SK-N-SH (cell line): Measurements from ENCODE around the gene IGDCC3. TPM values are rescaled to one million over a fixed set of nuclear protein-coding genes. Genes with fewer than 3 reads are reported as not detected.

ENCODE experiments used
- CTCF ChIA-PET: fragments of 300-600, 350-600 bp; formaldehyde crosslinking; extraction: SDS; loops from one replicate; lab custom pipeline; 2021; lab: Yijun Ruan, JAX
- POLR2A ChIA-PET: fragments of 350-600 bp; sonication (Branson Sonifier 250); formaldehyde crosslinking; extraction: SDS; loops from one replicate; lab custom pipeline; 2020; ENCODE audit warnings: antibody characterized with exemption, inconsistent platforms; lab: Yijun Ruan, JAX
- DNase-seq: peaks from one replicate; pipeline ENCODE4 v3.0.0; 2012
- H2AFZ ChIP-seq: fragments of 200-600 bp; sonication (generic); 2 replicates; pipeline ENCODE4 v1.8.1; 2016; ENCODE audit warnings: antibody characterized with exemption, mild to moderate bottlenecking, low read depth
- H3F3A ChIP-seq: fragments of 200-600 bp; sonication (generic); replicated peaks from 2 replicates; pipeline ENCODE3; 2016; ENCODE audit warnings: antibody characterized with exemption, mild to moderate bottlenecking; ENCODE audit not compliant: insufficient read depth
- H3K27ac ChIP-seq, 2 experiments: fragments of 200-500 bp in 1 of 2; fragments of 200-600 bp in 1 of 2; sonication (Bioruptor generic) in 1 of 2; sonication (generic), shearing (Covaris generic) in 1 of 2; 2 replicates each; pipeline versions ENCODE4 v1.5.1 to v1.6.1; 2014 to 2016; ENCODE audit warnings: low read depth in 2 of 2, inconsistent platforms in 1 of 2, low read length in 1 of 2, mild to moderate bottlenecking in 1 of 2, mixed read lengths in 1 of 2
- H3K27me3 ChIP-seq: fragments of 200-600 bp; sonication (generic), shearing (Covaris generic); 2 replicates; pipeline ENCODE4 v1.6.1; 2016; ENCODE audit warnings: mixed run types; ENCODE audit not compliant: insufficient read depth
- H3K36me3 ChIP-seq, 2 experiments: fragments of 200-500 bp in 1 of 2; fragments of 200-600 bp in 1 of 2; sonication (Bioruptor generic) in 1 of 2; sonication (generic) in 1 of 2; replicated peaks in 1 of 2; 2 replicates each; pipeline versions ENCODE3 to v1.5.1; 2014 to 2016; ENCODE audit warnings: low read length in 1 of 2, mild to moderate bottlenecking in 1 of 2; ENCODE audit not compliant: insufficient read depth in 2 of 2, control insufficient read depth in 1 of 2
- H3K4me1 ChIP-seq, 2 experiments: fragments of 200-500 bp in 1 of 2; fragments of 200-600 bp in 1 of 2; sonication (Bioruptor generic) in 1 of 2; sonication (generic), shearing (Covaris generic) in 1 of 2; 2 replicates each; pipeline versions ENCODE4 v1.5.1 to v1.6.1; 2014 to 2016; ENCODE audit warnings: low read depth in 1 of 2, low read length in 1 of 2, mixed run types in 1 of 2; ENCODE audit not compliant: insufficient read depth in 2 of 2, control insufficient read depth in 1 of 2
- H3K4me2 ChIP-seq: fragments of 200-600 bp; sonication (generic), shearing (Covaris generic); 2 replicates; pipeline ENCODE4 v1.6.1; 2017; ENCODE audit warnings: mixed run types
- H3K4me3 ChIP-seq, 2 experiments: fragments of 200-500 bp in 1 of 2; fragments of 200-600 bp in 1 of 2; sonication (Bioruptor generic) in 1 of 2; sonication (generic), shearing (Covaris generic) in 1 of 2; 2 replicates each; pipeline versions ENCODE4 v1.5.1 to v1.8.1; 2014 to 2016; ENCODE audit warnings: low read depth in 2 of 2, inconsistent platforms in 1 of 2, low read length in 1 of 2, mild to moderate bottlenecking in 1 of 2, mixed read lengths in 1 of 2, moderate library complexity in 1 of 2
- H3K79me2 ChIP-seq: fragments of 200-600 bp; sonication (generic); 2 replicates; pipeline ENCODE4 v1.8.1; 2017; ENCODE audit warnings: mild to moderate bottlenecking; ENCODE audit not compliant: insufficient read depth
- H3K9ac ChIP-seq: fragments of 200-600 bp; sonication (generic); 2 replicates; pipeline ENCODE4 v1.6.1; 2017; ENCODE audit warnings: mixed run types
- H3K9me2 ChIP-seq: fragments of 200-600 bp; sonication (generic); 2 replicates; pipeline ENCODE4 v1.6.1; 2017; ENCODE audit warnings: mixed run types
- H3K9me3 ChIP-seq: fragments of 200-600 bp; sonication (generic); 2 replicates; pipeline ENCODE4 v1.6.1; 2017; ENCODE audit warnings: mixed run types, mild to moderate bottlenecking, moderate library complexity
- H4K20me1 ChIP-seq: fragments of 200-600 bp; sonication (generic); 2 replicates; pipeline ENCODE4 v1.6.1; 2017; ENCODE audit warnings: mild to moderate bottlenecking, mixed run types; ENCODE audit not compliant: insufficient read depth
- ELF1 ChIP-seq: IDR thresholded peaks from 2 replicates; pipeline ENCODE4 v1.4.0; 2012
- EP300 ChIP-seq, 2 experiments: IDR thresholded peaks; 2 replicates each; pipeline versions ENCODE4 v1.4.0 to v1.6.1; 2012; ENCODE audit warnings: borderline replicate concordance in 1 of 2, low read depth in 1 of 2, low read length in 1 of 2
- EZH2phosphoT487 ChIP-seq: fragments of 200-600 bp; sonication (generic); IDR thresholded peaks from 2 replicates; pipeline ENCODE4 v1.6.1; 2017; ENCODE audit warnings: low read depth, mixed run types, mild to moderate bottlenecking, antibody characterized with exemption, moderate library complexity, borderline replicate concordance
- FOSL2 ChIP-seq: IDR thresholded peaks from 2 replicates; pipeline ENCODE4 v1.4.0; 2012; ENCODE audit warnings: low read depth, mild to moderate bottlenecking, moderate library complexity, borderline replicate concordance
- FOXJ3 ChIP-seq: sonication (generic); formaldehyde crosslinking; IDR thresholded peaks from 2 replicates; pipeline ENCODE4 v1.5.1; 2020; ENCODE audit warnings: mild to moderate bottlenecking, missing genetic modification reagents
- FOXM1 ChIP-seq: IDR thresholded peaks from 2 replicates; pipeline ENCODE4 v1.4.0; 2012; ENCODE audit warnings: low read depth, mild to moderate bottlenecking
- GABPA ChIP-seq: IDR thresholded peaks from 2 replicates; pipeline ENCODE4 v1.4.0; 2012; ENCODE audit warnings: low read depth, mild to moderate bottlenecking
- JUND ChIP-seq: IDR thresholded peaks from 2 replicates; pipeline ENCODE4 v1.4.0; 2012
- MEF2A ChIP-seq: IDR thresholded peaks from 2 replicates; pipeline ENCODE4 v1.4.0; 2012; ENCODE audit warnings: low read depth, borderline replicate concordance
- MXI1 ChIP-seq: IDR thresholded peaks from 2 replicates; pipeline ENCODE4 v1.6.1; 2012; ENCODE audit warnings: mild to moderate bottlenecking, low read depth, low read length, improper control_type of control experiment
- NFIC ChIP-seq: IDR thresholded peaks from 2 replicates; pipeline ENCODE4 v1.4.0; 2012; ENCODE audit warnings: borderline replicate concordance
- RAD21 ChIP-seq: IDR thresholded peaks from 2 replicates; pipeline ENCODE4 v1.6.1; 2012; ENCODE audit warnings: mild to moderate bottlenecking, low read length
- SIN3A ChIP-seq: IDR thresholded peaks from 2 replicates; pipeline ENCODE4 v1.6.1; 2012; ENCODE audit warnings: low read depth, mild to moderate bottlenecking, low read length, moderate library complexity, borderline replicate concordance
- SMC3 ChIP-seq: IDR thresholded peaks from 2 replicates; pipeline ENCODE4 v1.6.1; 2012; ENCODE audit warnings: low read depth, low read length, improper control_type of control experiment
- TAF1 ChIP-seq: IDR thresholded peaks from 2 replicates; pipeline ENCODE4 v1.6.1; 2012; ENCODE audit warnings: low read depth, mild to moderate bottlenecking, low read length, moderate library complexity, borderline replicate concordance
- TCF12 ChIP-seq: IDR thresholded peaks from 2 replicates; pipeline ENCODE4 v1.4.0; 2012
- TEAD4 ChIP-seq: IDR thresholded peaks from 2 replicates; pipeline ENCODE4 v1.4.0; 2012; ENCODE audit warnings: mild to moderate bottlenecking, borderline replicate concordance; ENCODE audit not compliant: insufficient read depth
- WGBS: methylation state at CpG from one replicate; pipeline ENCODE4 v1.1.6; 2017; ENCODE audit warnings: low lambda C conversion rate; 5-methylcytosine and 5-hydroxymethylcytosine counted together
- polyA plus RNA-seq, 3 experiments: library from polyadenylated mRNA; depleted of rRNA; stranded (reverse); fragments of >200 nt; gene quantifications; 2 replicates each; pipeline ENCODE4 v1.2.3, GENCODE V29; 2012
- TF ChIP-seq, protein P1 (sequence below): fragments of 150-350 bp; IDR thresholded peaks from 2 replicates; pipeline ENCODE4 v1.6.1; 2016; ENCODE audit warnings: mild to moderate bottlenecking, low read depth, low read length
- TF ChIP-seq, protein P2 (sequence below): IDR thresholded peaks from 2 replicates; pipeline ENCODE4 v1.4.0; 2012; ENCODE audit warnings: low read depth
- TF ChIP-seq, protein P3 (sequence below): IDR thresholded peaks from 2 replicates; pipeline ENCODE4 v1.6.1; 2012; ENCODE audit warnings: mild to moderate bottlenecking, low read depth, low read length, moderate library complexity
- TF ChIP-seq, protein P4 (sequence below): IDR thresholded peaks from 2 replicates; pipeline ENCODE4 v1.4.0; 2012; ENCODE audit warnings: low read depth, borderline replicate concordance

IGDCC3 gene
- polyA plus RNA-seq, 1 of the 3 experiments (the other 2 are of a cell fraction), result 0.43 TPM

DNA sequence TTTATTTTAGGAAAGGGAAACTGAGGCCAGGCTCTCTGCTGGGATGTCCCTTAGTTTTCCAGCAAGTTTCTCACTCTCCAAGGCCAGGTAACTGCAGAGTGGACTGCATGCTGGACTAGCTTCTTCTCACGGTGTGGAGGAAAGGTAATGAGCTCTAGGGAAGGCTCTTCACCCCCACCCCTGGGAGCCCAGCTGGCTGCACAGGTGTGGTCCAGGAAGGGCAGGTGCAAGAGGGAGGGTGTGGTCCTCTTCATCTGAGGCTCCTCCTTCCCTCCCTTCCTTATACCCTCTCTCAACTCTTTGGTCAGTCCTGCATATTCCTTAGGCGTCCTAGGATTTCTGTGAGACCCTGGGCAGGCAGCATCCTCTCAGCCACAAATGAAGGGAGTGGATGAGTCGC is 39.4 kb downstream of the IGDCC3 start:
- peak; percentile 8 for DNase-seq
- CTCF ChIA-PET, result interaction anchor here (1.3 to 7.7 kb wide), 5 partner anchors 9 to 62 kb away, joined by 3 to 57 read pairs (median 5); no protein-coding TSS in a partner anchor

DNA sequence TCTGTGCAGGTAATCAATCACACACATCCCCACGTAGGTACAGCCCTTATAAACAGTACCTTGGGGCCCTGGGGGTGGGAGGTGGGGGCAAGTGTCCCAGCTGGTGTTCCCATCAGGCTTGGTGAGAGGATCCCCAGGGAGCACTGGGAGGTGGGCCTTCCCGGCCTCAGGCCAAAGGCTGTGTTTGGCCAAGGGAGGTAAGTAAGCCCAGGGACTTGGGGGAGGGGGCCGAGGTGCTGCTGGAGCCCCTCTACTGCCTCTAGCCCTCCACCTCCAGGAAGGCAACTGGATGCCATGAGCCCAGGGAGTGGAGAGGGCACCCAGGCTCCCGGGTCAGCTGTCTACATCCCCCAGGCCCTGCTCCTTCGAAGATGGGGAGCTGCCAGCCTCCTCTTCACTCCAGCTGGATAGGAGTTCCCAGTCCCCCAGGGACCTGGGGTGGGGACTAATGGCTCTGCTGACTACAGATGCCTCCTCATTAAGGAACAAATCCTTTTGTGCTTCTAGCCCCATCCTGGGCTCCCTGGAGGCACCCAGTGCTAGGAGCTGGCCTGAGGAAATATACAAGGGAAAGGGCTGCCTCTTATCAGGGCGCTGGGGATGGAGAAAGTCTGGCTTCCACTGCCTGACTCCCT is 40.2 kb downstream of the IGDCC3 start:
- TF ChIP-seq, protein P1, sequence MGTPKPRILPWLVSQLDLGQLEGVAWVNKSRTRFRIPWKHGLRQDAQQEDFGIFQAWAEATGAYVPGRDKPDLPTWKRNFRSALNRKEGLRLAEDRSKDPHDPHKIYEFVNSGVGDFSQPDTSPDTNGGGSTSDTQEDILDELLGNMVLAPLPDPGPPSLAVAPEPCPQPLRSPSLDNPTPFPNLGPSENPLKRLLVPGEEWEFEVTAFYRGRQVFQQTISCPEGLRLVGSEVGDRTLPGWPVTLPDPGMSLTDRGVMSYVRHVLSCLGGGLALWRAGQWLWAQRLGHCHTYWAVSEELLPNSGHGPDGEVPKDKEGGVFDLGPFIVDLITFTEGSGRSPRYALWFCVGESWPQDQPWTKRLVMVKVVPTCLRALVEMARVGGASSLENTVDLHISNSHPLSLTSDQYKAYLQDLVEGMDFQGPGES, result no peak
- TF ChIP-seq GABPA (no peak), EZH2phosphoT487 (no peak), ELF1 (no peak), SMC3 (no peak), MXI1 (no peak), FOXM1 (no peak), NFIC (no peak), FOXJ3 (no peak), MEF2A (no peak), FOSL2 (no peak), SIN3A (no peak), JUND (no peak), TCF12 (no peak), RAD21 (no peak), TAF1 (no peak), TEAD4 (no peak)
- TF ChIP-seq, protein P2, sequence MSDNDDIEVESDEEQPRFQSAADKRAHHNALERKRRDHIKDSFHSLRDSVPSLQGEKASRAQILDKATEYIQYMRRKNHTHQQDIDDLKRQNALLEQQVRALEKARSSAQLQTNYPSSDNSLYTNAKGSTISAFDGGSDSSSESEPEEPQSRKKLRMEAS, result no peak
- TF ChIP-seq, protein P3, sequence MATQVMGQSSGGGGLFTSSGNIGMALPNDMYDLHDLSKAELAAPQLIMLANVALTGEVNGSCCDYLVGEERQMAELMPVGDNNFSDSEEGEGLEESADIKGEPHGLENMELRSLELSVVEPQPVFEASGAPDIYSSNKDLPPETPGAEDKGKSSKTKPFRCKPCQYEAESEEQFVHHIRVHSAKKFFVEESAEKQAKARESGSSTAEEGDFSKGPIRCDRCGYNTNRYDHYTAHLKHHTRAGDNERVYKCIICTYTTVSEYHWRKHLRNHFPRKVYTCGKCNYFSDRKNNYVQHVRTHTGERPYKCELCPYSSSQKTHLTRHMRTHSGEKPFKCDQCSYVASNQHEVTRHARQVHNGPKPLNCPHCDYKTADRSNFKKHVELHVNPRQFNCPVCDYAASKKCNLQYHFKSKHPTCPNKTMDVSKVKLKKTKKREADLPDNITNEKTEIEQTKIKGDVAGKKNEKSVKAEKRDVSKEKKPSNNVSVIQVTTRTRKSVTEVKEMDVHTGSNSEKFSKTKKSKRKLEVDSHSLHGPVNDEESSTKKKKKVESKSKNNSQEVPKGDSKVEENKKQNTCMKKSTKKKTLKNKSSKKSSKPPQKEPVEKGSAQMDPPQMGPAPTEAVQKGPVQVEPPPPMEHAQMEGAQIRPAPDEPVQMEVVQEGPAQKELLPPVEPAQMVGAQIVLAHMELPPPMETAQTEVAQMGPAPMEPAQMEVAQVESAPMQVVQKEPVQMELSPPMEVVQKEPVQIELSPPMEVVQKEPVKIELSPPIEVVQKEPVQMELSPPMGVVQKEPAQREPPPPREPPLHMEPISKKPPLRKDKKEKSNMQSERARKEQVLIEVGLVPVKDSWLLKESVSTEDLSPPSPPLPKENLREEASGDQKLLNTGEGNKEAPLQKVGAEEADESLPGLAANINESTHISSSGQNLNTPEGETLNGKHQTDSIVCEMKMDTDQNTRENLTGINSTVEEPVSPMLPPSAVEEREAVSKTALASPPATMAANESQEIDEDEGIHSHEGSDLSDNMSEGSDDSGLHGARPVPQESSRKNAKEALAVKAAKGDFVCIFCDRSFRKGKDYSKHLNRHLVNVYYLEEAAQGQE, result no peak
- TF ChIP-seq, protein P4, sequence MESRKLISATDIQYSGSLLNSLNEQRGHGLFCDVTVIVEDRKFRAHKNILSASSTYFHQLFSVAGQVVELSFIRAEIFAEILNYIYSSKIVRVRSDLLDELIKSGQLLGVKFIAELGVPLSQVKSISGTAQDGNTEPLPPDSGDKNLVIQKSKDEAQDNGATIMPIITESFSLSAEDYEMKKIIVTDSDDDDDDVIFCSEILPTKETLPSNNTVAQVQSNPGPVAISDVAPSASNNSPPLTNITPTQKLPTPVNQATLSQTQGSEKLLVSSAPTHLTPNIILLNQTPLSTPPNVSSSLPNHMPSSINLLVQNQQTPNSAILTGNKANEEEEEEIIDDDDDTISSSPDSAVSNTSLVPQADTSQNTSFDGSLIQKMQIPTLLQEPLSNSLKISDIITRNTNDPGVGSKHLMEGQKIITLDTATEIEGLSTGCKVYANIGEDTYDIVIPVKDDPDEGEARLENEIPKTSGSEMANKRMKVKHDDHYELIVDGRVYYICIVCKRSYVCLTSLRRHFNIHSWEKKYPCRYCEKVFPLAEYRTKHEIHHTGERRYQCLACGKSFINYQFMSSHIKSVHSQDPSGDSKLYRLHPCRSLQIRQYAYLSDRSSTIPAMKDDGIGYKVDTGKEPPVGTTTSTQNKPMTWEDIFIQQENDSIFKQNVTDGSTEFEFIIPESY, result no peak
- Histone ChIP-seq H3F3A (no peaks in the 10 kb centered on the region), H3K27me3 (no peaks in the 10 kb centered on the region), H4K20me1 (no peaks in the 10 kb centered on the region), H3K4me3 (no peak overlapping the region), H3K9ac (no peak overlapping the region), H3K9me3 (no peaks in the 10 kb centered on the region), H3K79me2 (no peaks in the 10 kb centered on the region), H3K27ac (no peak overlapping the region), H3K4me2 (no peak overlapping the region), H2AFZ (no peak overlapping the region), H3K4me1 (peaks cover 0 to 44% of the 10 kb centered on the region in 2 experiments; a peak in 1 of 4 replicates), H3K9me2 (no peaks in the 10 kb centered on the region), H3K36me3 (no peaks in the 10 kb centered on the region)
- ChIA-PET CTCF (interaction anchor here (1.0 to 7.7 kb wide), 4 partner anchors 9 to 48 kb away, joined by 3 to 57 read pairs (median 4); no protein-coding TSS in a partner anchor), POLR2A (interaction anchor here (1.4 kb wide), 1 partner anchor 25 kb away, joined by 3 read pairs; no protein-coding TSS in a partner anchor)
- peak; percentile 39 for DNase-seq
- WGBS, result 44% methylated on average over 6 of the region's 6 CpGs

More for the DNA sequence above, 39.4 kb downstream of the IGDCC3 start:
- no peak overlapping the region for H3K4me3 ChIP-seq
- H3K79me2 ChIP-seq, result no peaks in the 10 kb centered on the region
- H3K4me1 ChIP-seq, result peaks cover 0 to 44% of the 10 kb centered on the region in 2 experiments; a peak in 1 of 4 replicates
- H3K27ac ChIP-seq, result no peak overlapping the region
- POLR2A ChIA-PET, result interaction anchor here (0.6 kb wide), 1 partner anchor 46 kb away, joined by 4 read pairs; no protein-coding TSS in a partner anchor
- H3K9ac ChIP-seq, result no peak overlapping the region
- no peaks in the 10 kb centered on the region for H3K9me3 ChIP-seq
- WGBS, result 57% methylated on average over 3 of the region's 3 CpGs
- no peaks in the 10 kb centered on the region for H3K36me3 ChIP-seq
- H3F3A ChIP-seq, result no peaks in the 10 kb centered on the region
- no peak overlapping the region for H2AFZ ChIP-seq
- no peaks in the 10 kb centered on the region for H3K9me2 ChIP-seq
- H3K27me3 ChIP-seq, result no peaks in the 10 kb centered on the region
- no peak overlapping the region for H3K4me2 ChIP-seq
- no peak for TF ChIP-seq EP300 (IDR thresholded peaks at IDR 0.05; ENCODE audit: borderline replicate concordance in 1 of 2, low read depth in 1 of 2, low read length in 1 of 2)
- TF ChIP-seq, all 33 proteins: peak for 0
- H4K20me1 ChIP-seq, result no peaks in the 10 kb centered on the region
